HepG2 (cell line): ENCODE results near the gene IBA57. TPM values are rescaled to one million over a fixed set of nuclear protein-coding genes. Genes with fewer than 3 reads are reported as not detected.

Experiments
- ATAC-seq: fragments of 200-7000 bp; cut with Tn5 transposase; 3 replicates; pipeline ENCODE4 v1.9.1; 2020; ENCODE audit warnings: mild to moderate bottlenecking, moderate library complexity
- BruUV-seq: library from RNA; stranded (reverse); fragments of 400-500 nt; replicated peaks from 2 replicates; lab custom pipeline; 2021; lab: Mats Ljungman, UMichigan
- CTCF ChIA-PET: fragments of 300-600 bp; formaldehyde crosslinking; extraction: SDS; loops from one replicate; lab custom pipeline; 2021; ENCODE audit warnings: low total read pairs, inconsistent platforms, low intra/inter-chr PET ratio; lab: Yijun Ruan, JAX
- POLR2A ChIA-PET: fragments of 350-600 bp; sonication (Branson Sonifier 250); formaldehyde crosslinking; loops from one replicate; lab custom pipeline; 2020; ENCODE audit warnings: antibody characterized with exemption, inconsistent platforms; lab: Yijun Ruan, JAX
- DNase-seq: peaks from one replicate; pipeline ENCODE4 v3.0.0-alpha.2; 2015; ENCODE audit warnings: low spot score
- FAIRE-seq: peaks from 3 replicates; lab custom pipeline; 2011; peaks lifted over from hg19 to GRCh38; lab: Jason Lieb, UNC
- H2AFZ ChIP-seq: one replicate; pipeline ENCODE4 v1.6.1; 2011; ENCODE audit warnings: low read length, inconsistent platforms
- H3K27ac ChIP-seq: fragments of 300-600 bp; 3 replicates; pipeline ENCODE4 v1.8.0; 2011; ENCODE audit warnings: mixed run types, mild to moderate bottlenecking, mixed read lengths, low read length, inconsistent platforms; ENCODE audit not compliant: insufficient read depth; ENCODE audit errors: extremely low read length
- H3K27me3 ChIP-seq, 2 experiments: fragments of 200-600 bp in 1 of 2; 2 replicates in 1 of 2; 3 replicates in 1 of 2; pipeline versions ENCODE4 v1.6.0 to v1.8.0; 2011; ENCODE audit warnings: low read length in 2 of 2, mild to moderate bottlenecking in 2 of 2, moderate library complexity in 2 of 2, inconsistent platforms in 1 of 2; ENCODE audit not compliant: insufficient read depth in 2 of 2, control insufficient read depth in 1 of 2
- H3K36me3 ChIP-seq, 2 experiments: fragments of 200-600 bp in 1 of 2; replicated peaks in 1 of 2; 2 replicates in 1 of 2; 3 replicates in 1 of 2; pipeline versions ENCODE4 v1.5.1 to v1.8.0; 2011; ENCODE audit warnings: low read length in 2 of 2, inconsistent platforms in 1 of 2; ENCODE audit not compliant: insufficient read depth in 2 of 2, control insufficient read depth in 1 of 2
- H3K4me1 ChIP-seq: 2 replicates; pipeline ENCODE4 v1.5.1; 2012; ENCODE audit warnings: low read length, inconsistent platforms; ENCODE audit not compliant: insufficient read depth
- H3K4me2 ChIP-seq: 2 replicates; pipeline ENCODE4 v1.6.0; 2011; ENCODE audit warnings: low read depth, low read length, inconsistent platforms
- H3K4me3 ChIP-seq, 3 experiments: fragments of 200-600 bp in 1 of 3; sonication (generic), shearing (Covaris generic) in 1 of 3; replicated peaks in 1 of 3; 2 replicates each; pipeline ENCODE4 v1.5.1; 2011 to 2016; ENCODE audit warnings: low read length in 3 of 3, inconsistent platforms in 2 of 3, low read depth in 2 of 3, mild to moderate bottlenecking in 2 of 3, control low read depth in 1 of 3, mixed read lengths in 1 of 3; ENCODE audit not compliant: insufficient read depth in 1 of 3
- H3K79me2 ChIP-seq: one replicate; pipeline ENCODE4 v1.6.1; 2011; ENCODE audit warnings: low read length, inconsistent platforms; ENCODE audit not compliant: insufficient read depth
- H3K9ac ChIP-seq: 2 replicates; pipeline ENCODE4 v1.6.0; 2011; ENCODE audit warnings: mild to moderate bottlenecking, low read depth, low read length, inconsistent platforms; ENCODE audit not compliant: insufficient read depth
- H3K9me3 ChIP-seq: 2 replicates; pipeline ENCODE4 v1.5.1; 2012; ENCODE audit warnings: mild to moderate bottlenecking, low read length
- H4K20me1 ChIP-seq: 2 replicates; pipeline ENCODE4 v1.6.0; 2011; ENCODE audit warnings: inconsistent platforms, mild to moderate bottlenecking, low read length, moderate library complexity; ENCODE audit not compliant: insufficient read depth
- MAFF ChIP-seq: IDR thresholded peaks from 2 replicates; pipeline ENCODE4 v1.6.1; 2011; ENCODE audit warnings: low read depth, low read length, improper control_type of control experiment
- MBNL3 ChIP-seq: fragments of 250-450 bp; sonication (Bioruptor Pico); conservative IDR thresholded peaks from 2 replicates; pipeline ENCODE4 v1.8.0; 2022; ENCODE audit warnings: mild to moderate bottlenecking, inconsistent platforms
- NCOA2 ChIP-seq: sonication (generic); formaldehyde crosslinking; IDR thresholded peaks from 2 replicates; pipeline ENCODE4 v1.8.0; 2022; ENCODE audit warnings: inconsistent platforms
- PITX1 ChIP-seq: sonication (generic); formaldehyde crosslinking; IDR thresholded peaks from 2 replicates; pipeline ENCODE4 v1.5.1; 2020; ENCODE audit warnings: mild to moderate bottlenecking, missing genetic modification reagents
- REPIN1 ChIP-seq: sonication (generic); formaldehyde crosslinking; IDR thresholded peaks from 2 replicates; pipeline ENCODE4 v1.8.0; 2022; ENCODE audit warnings: missing genetic modification reagents, low read depth, mild to moderate bottlenecking, borderline replicate concordance
- TBP ChIP-seq: sonication (generic); formaldehyde crosslinking; IDR thresholded peaks from 2 replicates; pipeline ENCODE4 v1.5.0; 2020; ENCODE audit warnings: missing genetic modification reagents
- TMF1 ChIP-seq: sonication (generic); formaldehyde crosslinking; IDR thresholded peaks from 2 replicates; pipeline ENCODE4 v1.8.1; 2022; ENCODE audit warnings: low read depth, missing genetic modification reagents
- ZFP41 ChIP-seq: sonication (generic); formaldehyde crosslinking; IDR thresholded peaks from 2 replicates; pipeline ENCODE4 v1.4.0; 2020; ENCODE audit warnings: mild to moderate bottlenecking, missing genetic modification reagents, borderline replicate concordance
- ZNF205 ChIP-seq: IDR thresholded peaks from 2 replicates; pipeline ENCODE4 v1.6.1; 2018; ENCODE audit warnings: missing biosample characterization, missing genetic modification reagents
- ZSCAN12 ChIP-seq: sonication (generic); formaldehyde crosslinking; IDR thresholded peaks from 2 replicates; pipeline ENCODE4 v1.9.0; 2021; ENCODE audit warnings: mild to moderate bottlenecking, missing genetic modification reagents
- ZSCAN31 ChIP-seq: sonication (generic); formaldehyde crosslinking; IDR thresholded peaks from 2 replicates; pipeline ENCODE4 v1.5.0; 2020; ENCODE audit warnings: low read depth, mild to moderate bottlenecking, missing genetic modification reagents
- WGBS: methylation state at CpG from one replicate; pipeline ENCODE4 v1.1.6; 2017; ENCODE audit warnings: low lambda C conversion rate; 5-methylcytosine and 5-hydroxymethylcytosine counted together
- in situ Hi-C: cut with HindIII; loops from 2 replicates; pipeline ENCODE4 v1.10.0; 2017; ENCODE audit warnings: low pct_unique_long_range_greater_than_20kb; ENCODE audit not compliant: extremely low pct_ligation_motif_present
- intact Hi-C: fragments of 100-400 bp; cut with micrococcal nuclease; formaldehyde crosslinking; loops from one replicate; pipeline ENCODE4 v1.10.0; 2022; ENCODE audit not compliant: unreplicated experiment
- polyA plus RNA-seq, 8 experiments: library from polyadenylated mRNA; depleted of rRNA in 3 of 8; stranded (reverse) in 7 of 8; unstranded in 1 of 8; fragments of >200 nt; fragmentation: Illumina TruSeq in 4 of 8; extraction: Trizol in 4 of 8; gene quantifications; 2 replicates each; pipeline versions ENCODE4 v1.2.1 to v1.2.3, GENCODE V29; 2011 to 2016; ENCODE audit warnings: low read depth in 4 of 8, missing spikeins in 1 of 8, mixed read lengths in 1 of 8; ENCODE audit not compliant: insufficient read depth in 1 of 8
- total RNA-seq, 5 experiments: library from RNA; depleted of rRNA; stranded (reverse); fragments of >200 nt; fragmentation: Illumina TruSeq; extraction: Trizol; gene quantifications; 2 replicates each; pipeline ENCODE4 v1.2.3, GENCODE V29; 2016; ENCODE audit warnings: low read depth in 1 of 5
- TF ChIP-seq, protein P1 (sequence below): IDR thresholded peaks from 2 replicates; pipeline ENCODE4 v1.6.1; 2016; ENCODE audit warnings: missing genetic modification reagents, missing compliant biosample characterization
- TF ChIP-seq, protein P2 (sequence below): sonication (generic); formaldehyde crosslinking; IDR thresholded peaks from 2 replicates; pipeline ENCODE4 v1.8.0; 2022; ENCODE audit warnings: low read depth, missing genetic modification reagents
- TF ChIP-seq, protein P3 (sequence below): sonication (generic); formaldehyde crosslinking; IDR thresholded peaks from 2 replicates; pipeline ENCODE4 v1.9.0; 2021; ENCODE audit warnings: missing genetic modification reagents, mild to moderate bottlenecking, borderline replicate concordance
- TF ChIP-seq, protein P4 (sequence below): sonication (generic); formaldehyde crosslinking; IDR thresholded peaks from 2 replicates; pipeline ENCODE4 v1.4.0; 2020; ENCODE audit warnings: missing genetic modification reagents
- TF ChIP-seq, protein P5 (sequence below): IDR thresholded peaks from 2 replicates; pipeline ENCODE4 v1.6.1; 2016; ENCODE audit warnings: mild to moderate bottlenecking

IBA57 gene
- total and polyA plus RNA-seq, 2 of the 13 experiments (the other 11 are each of a cell fraction or from before 2014, with no cell fraction given), result 2.3 to 10.2 TPM

DNA sequence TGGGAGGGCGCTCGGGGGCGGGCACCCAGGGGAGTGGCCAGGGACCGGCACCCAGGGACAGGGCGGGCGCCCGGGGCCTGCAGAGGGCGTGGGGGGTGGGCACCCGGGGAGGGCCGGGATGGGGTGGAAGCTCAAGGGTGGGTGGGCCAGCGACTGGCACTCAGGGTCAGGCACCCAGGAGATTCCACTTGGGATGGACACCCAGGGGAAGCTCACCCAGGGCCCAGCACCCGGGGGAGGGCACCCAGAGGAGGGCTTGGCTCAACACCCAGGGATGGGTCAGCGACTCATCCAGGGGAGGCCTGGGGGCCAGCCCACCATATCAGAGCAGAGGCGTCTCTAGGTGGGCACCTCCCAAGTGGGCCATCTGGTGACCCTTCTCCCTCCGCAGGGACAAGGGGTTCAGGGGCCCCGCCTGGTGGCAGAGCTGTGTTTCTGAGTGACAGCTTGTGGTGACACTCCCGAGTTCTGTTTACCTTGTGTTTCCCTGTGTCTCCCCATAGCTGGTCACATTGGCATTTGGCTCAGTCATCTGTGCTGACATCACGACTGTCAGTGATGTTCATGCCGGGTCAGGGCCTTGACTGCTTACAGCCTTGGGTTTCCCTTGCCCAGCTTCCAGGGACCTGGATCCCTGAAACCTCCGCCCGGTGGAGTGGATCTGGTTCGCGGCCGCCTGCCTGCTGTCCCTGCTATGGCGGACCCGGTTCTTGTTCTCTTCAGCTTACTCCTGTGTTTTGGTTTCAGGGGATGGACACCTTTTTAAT is 749 bp downstream of the IBA57 start (continued):
- TF ChIP-seq, protein P1, sequence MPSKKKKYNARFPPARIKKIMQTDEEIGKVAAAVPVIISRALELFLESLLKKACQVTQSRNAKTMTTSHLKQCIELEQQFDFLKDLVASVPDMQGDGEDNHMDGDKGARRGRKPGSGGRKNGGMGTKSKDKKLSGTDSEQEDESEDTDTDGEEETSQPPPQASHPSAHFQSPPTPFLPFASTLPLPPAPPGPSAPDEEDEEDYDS (CRISPR knock-in tag), result no peak
- TF ChIP-seq ZFP41 (CRISPR knock-in tag) (no peak), TBP (CRISPR knock-in tag) (no peak), PITX1 (CRISPR knock-in tag) (no peak)
- TF ChIP-seq, protein P2, sequence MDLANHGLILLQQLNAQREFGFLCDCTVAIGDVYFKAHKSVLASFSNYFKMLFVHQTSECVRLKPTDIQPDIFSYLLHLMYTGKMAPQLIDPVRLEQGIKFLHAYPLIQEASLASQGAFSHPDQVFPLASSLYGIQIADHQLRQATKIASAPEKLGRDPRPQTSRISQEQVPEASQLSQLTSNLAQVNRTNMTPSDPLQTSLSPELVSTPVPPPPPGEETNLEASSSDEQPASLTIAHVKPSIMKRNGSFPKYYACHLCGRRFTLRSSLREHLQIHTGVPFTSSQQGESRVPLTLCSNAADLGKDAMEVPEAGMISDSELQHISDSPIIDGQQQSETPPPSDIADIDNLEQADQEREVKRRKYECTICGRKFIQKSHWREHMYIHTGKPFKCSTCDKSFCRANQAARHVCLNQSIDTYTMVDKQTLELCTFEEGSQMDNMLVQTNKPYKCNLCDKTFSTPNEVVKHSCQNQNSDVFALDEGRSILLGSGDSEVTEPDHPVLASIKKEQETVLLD (CRISPR knock-in tag), result no peak

DNA sequence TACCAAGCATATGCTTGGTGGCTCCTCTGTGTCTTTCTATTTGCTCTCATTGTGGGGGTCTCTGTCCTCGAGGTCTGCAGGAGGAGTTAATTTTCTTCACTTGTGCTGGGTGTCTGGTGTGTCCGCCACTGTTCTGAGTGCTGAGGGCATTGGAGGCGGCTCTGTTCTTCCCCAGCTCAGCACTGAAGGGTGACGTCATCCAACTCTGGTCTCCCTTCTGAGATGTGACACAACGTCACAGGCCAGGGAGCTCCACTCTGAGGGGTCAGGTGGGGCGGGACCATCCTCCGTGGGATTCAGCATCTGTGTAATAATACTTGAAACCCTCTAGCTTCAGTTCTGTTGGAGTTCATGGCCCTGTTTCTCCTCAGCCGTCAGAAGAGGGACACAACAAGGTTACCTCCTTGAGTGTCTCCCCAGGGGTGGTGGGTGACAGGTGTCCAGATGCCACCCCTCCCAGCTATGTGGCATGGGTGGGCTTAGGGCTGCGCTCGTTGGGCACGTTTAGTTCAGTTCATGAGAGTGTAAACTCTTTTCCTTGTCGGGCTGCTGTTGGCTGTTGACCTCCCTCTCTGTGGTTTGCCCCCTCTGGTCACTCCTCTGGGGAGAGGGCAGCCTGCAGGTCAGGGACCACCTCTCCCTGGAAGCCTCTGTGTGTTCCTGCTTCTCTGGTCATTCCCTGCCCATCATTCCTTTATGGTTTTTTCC is 3.1 kb downstream of the IBA57 start:
- no TSS peak for BruUV-seq
- ChIA-PET POLR2A (no interaction called here), CTCF (no interaction called here)
- Histone ChIP-seq H3K36me3 (no peaks in the 10 kb centered on the region), H2AFZ (no peak overlapping the region), H3K79me2 (peaks cover 5% of the 10 kb centered on the region), H3K27ac (no peak overlapping the region), H3K4me1 (peaks cover 19% of the 10 kb centered on the region), H3K4me2 (no peak overlapping the region), H3K27me3 (no peaks in the 10 kb centered on the region), H4K20me1 (0 out of 2 replicates have a peak, but pooled peaks cover 1% of the 10 kb centered on the region), H3K4me3 (no peak overlapping the region), H3K9me3 (no peaks in the 10 kb centered on the region), H3K9ac (no peak overlapping the region)
- FAIRE-seq (no peak), DNase-seq (no peak), ATAC-seq (no peak)
- intact Hi-C loops, result no loop called here
- in situ Hi-C loops, result no loop called here
- 91% methylated on average over 10 of the region's 12 CpGs for WGBS
- TF ChIP-seq REPIN1 (CRISPR knock-in tag) (no peak), NCOA2 (CRISPR knock-in tag) (no peak), ZNF205 (CRISPR knock-in tag) (no peak), TMF1 (CRISPR knock-in tag) (no peak), MBNL3 (CRISPR knock-in tag) (no peak), ZSCAN31 (CRISPR knock-in tag) (no peak), ZSCAN12 (CRISPR knock-in tag) (no peak), MAFF (no peak)
- TF ChIP-seq, protein P3, sequence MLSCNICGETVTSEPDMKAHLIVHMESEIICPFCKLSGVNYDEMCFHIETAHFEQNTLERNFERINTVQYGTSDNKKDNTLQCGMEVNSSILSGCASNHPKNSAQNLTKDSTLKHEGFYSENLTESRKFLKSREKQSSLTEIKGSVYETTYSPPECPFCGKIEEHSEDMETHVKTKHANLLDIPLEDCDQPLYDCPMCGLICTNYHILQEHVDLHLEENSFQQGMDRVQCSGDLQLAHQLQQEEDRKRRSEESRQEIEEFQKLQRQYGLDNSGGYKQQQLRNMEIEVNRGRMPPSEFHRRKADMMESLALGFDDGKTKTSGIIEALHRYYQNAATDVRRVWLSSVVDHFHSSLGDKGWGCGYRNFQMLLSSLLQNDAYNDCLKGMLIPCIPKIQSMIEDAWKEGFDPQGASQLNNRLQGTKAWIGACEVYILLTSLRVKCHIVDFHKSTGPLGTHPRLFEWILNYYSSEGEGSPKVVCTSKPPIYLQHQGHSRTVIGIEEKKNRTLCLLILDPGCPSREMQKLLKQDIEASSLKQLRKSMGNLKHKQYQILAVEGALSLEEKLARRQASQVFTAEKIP (CRISPR knock-in tag), result no peak
- TF ChIP-seq, protein P4, sequence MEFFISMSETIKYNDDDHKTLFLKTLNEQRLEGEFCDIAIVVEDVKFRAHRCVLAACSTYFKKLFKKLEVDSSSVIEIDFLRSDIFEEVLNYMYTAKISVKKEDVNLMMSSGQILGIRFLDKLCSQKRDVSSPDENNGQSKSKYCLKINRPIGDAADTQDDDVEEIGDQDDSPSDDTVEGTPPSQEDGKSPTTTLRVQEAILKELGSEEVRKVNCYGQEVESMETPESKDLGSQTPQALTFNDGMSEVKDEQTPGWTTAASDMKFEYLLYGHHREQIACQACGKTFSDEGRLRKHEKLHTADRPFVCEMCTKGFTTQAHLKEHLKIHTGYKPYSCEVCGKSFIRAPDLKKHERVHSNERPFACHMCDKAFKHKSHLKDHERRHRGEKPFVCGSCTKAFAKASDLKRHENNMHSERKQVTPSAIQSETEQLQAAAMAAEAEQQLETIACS (CRISPR knock-in tag), result no peak
- TF ChIP-seq, protein P5, sequence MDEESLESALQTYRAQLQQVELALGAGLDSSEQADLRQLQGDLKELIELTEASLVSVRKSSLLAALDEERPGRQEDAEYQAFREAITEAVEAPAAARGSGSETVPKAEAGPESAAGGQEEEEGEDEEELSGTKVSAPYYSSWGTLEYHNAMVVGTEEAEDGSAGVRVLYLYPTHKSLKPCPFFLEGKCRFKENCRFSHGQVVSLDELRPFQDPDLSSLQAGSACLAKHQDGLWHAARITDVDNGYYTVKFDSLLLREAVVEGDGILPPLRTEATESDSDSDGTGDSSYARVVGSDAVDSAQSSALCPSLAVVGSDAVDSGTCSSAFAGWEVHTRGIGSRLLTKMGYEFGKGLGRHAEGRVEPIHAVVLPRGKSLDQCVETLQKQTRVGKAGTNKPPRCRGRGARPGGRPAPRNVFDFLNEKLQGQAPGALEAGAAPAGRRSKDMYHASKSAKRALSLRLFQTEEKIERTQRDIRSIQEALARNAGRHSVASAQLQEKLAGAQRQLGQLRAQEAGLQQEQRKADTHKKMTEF (CRISPR knock-in tag), result no peak
